K562 (cell line): ENCODE measurements around the gene ERO1B. TPM values are rescaled to one million over a fixed set of nuclear protein-coding genes. Genes with fewer than 3 reads are reported as not detected.

Experiments used
- ATAC-seq: fragments of 200-7000 bp; cut with Tn5 transposase; 3 replicates; pipeline ENCODE4 v1.9.1; 2020; ENCODE audit warnings: moderate library complexity
- BruUV-seq: library from RNA; stranded (reverse); fragments of 400-500 nt; replicated peaks from 2 replicates; lab custom pipeline; 2021; lab: Mats Ljungman, UMichigan
- CTCF ChIA-PET: fragments of 300-600 bp; formaldehyde crosslinking; extraction: SDS; loops from one replicate; lab custom pipeline; 2021; ENCODE audit warnings: low intra/inter-chr PET ratio; lab: Yijun Ruan, JAX
- POLR2A ChIA-PET: fragments of 300-600, 350-650 bp; sonication (Branson Sonifier 250); formaldehyde crosslinking; extraction: SDS; loops from one replicate; lab custom pipeline; 2021; ENCODE audit warnings: antibody characterized with exemption, inconsistent platforms; lab: Yijun Ruan, JAX
- DNase-seq, 4 experiments: peaks; one replicate each; pipeline versions ENCODE4 v3.0.0 to v3.0.0-alpha.2; 2011 to 2018; ENCODE audit warnings: low spot score in 3 of 4, mixed read lengths in 3 of 4; ENCODE audit errors: extremely low read depth in 1 of 4
- FAIRE-seq: peaks from 2 replicates; lab custom pipeline; 2011; peaks lifted over from hg19 to GRCh38; lab: Jason Lieb, UNC
- H2AFZ ChIP-seq: 2 replicates; pipeline ENCODE4 v1.6.0; 2011; ENCODE audit warnings: low read depth, low read length, control low read depth, inconsistent platforms
- H3K27ac ChIP-seq: fragments of 200-600 bp; 3 replicates; pipeline ENCODE4 v1.8.0; 2011; ENCODE audit warnings: low read depth, mild to moderate bottlenecking, control low read depth, inconsistent platforms, low read length, moderate library complexity, mixed read lengths; ENCODE audit errors: extremely low read depth
- H3K27me3 ChIP-seq, 2 experiments: fragments of 300-600 bp in 1 of 2; 2 replicates in 1 of 2; 3 replicates in 1 of 2; pipeline versions ENCODE4 v1.6.0 to v1.8.0; 2011; ENCODE audit warnings: inconsistent platforms in 2 of 2, low read length in 2 of 2, mild to moderate bottlenecking in 1 of 2, mixed read lengths in 1 of 2, moderate library complexity in 1 of 2; ENCODE audit not compliant: control insufficient read depth in 2 of 2, insufficient read depth in 2 of 2
- H3K36me3 ChIP-seq: fragments of 300-600 bp; 3 replicates; pipeline ENCODE4 v1.8.0; 2011; ENCODE audit warnings: mild to moderate bottlenecking, low read length, inconsistent platforms; ENCODE audit not compliant: control insufficient read depth, insufficient read depth
- H3K4me1 ChIP-seq, 2 experiments: fragments of 200-600 bp in 1 of 2; replicated peaks in 1 of 2; 2 replicates in 1 of 2; 3 replicates in 1 of 2; pipeline versions ENCODE4 v1.5.1 to v1.8.0; 2011; ENCODE audit warnings: inconsistent platforms in 2 of 2, low read length in 2 of 2, mild to moderate bottlenecking in 1 of 2, mixed read lengths in 1 of 2, moderate library complexity in 1 of 2; ENCODE audit not compliant: control insufficient read depth in 2 of 2, insufficient read depth in 2 of 2
- H3K4me2 ChIP-seq: 2 replicates; pipeline ENCODE4 v1.6.1; 2011; ENCODE audit warnings: low read length, control low read depth, inconsistent platforms, mixed read lengths; ENCODE audit not compliant: insufficient read depth
- H3K4me3 ChIP-seq: fragments of 200-600 bp; sonication (generic), shearing (Covaris generic); 2 replicates; pipeline ENCODE4 v1.5.1; 2016; ENCODE audit warnings: control low read depth, inconsistent platforms
- H3K79me2 ChIP-seq: fragments of 200-600 bp; 3 replicates; pipeline ENCODE4 v1.8.0; 2011; ENCODE audit warnings: low read length, inconsistent platforms; ENCODE audit not compliant: control insufficient read depth, insufficient read depth
- H3K9ac ChIP-seq, 2 experiments: 2 replicates each; pipeline versions ENCODE4 v1.6.0 to v1.6.1; 2011; ENCODE audit warnings: low read depth in 2 of 2, low read length in 2 of 2, control low read depth in 1 of 2, inconsistent platforms in 1 of 2, mild to moderate bottlenecking in 1 of 2, mixed read lengths in 1 of 2; ENCODE audit not compliant: insufficient read depth in 1 of 2
- H3K9me1 ChIP-seq: one replicate; pipeline ENCODE4 v1.6.0; 2011; ENCODE audit warnings: inconsistent platforms, mild to moderate bottlenecking, low read length, moderate library complexity; ENCODE audit not compliant: control insufficient read depth, insufficient read depth
- H3K9me3 ChIP-seq: replicated peaks from 2 replicates; pipeline ENCODE4 v1.5.1; 2011; ENCODE audit warnings: low read depth, low read length, inconsistent platforms; ENCODE audit not compliant: control insufficient read depth, insufficient read depth
- H4K20me1 ChIP-seq: replicated peaks from 2 replicates; pipeline ENCODE4 v1.6.1; 2011; ENCODE audit warnings: low read length, inconsistent platforms, mixed read lengths; ENCODE audit not compliant: control insufficient read depth, insufficient read depth
- ELF2 ChIP-seq: fragments of 250-450 bp; sonication (Bioruptor Pico); IDR thresholded peaks from 2 replicates; pipeline ENCODE4 v1.5.0; 2021; ENCODE audit warnings: mild to moderate bottlenecking
- KLF6 ChIP-seq: fragments of 250-450 bp; sonication (Bioruptor Pico); IDR thresholded peaks from 2 replicates; pipeline ENCODE4 v1.4.0; 2020; ENCODE audit warnings: mild to moderate bottlenecking, moderate library complexity, borderline replicate concordance
- PHF8 ChIP-seq: fragments of 200-600 bp; sonication (generic); IDR thresholded peaks from 2 replicates; pipeline ENCODE4 v1.6.1; 2012; ENCODE audit warnings: mixed run types, mild to moderate bottlenecking, inconsistent platforms, low read length, moderate library complexity, borderline replicate concordance
- PTRF ChIP-seq: fragments of 450-650 bp; IDR thresholded peaks from 2 replicates; pipeline ENCODE4 v1.6.1; 2016; ENCODE audit warnings: mild to moderate bottlenecking, missing genetic modification characterization, missing compliant biosample characterization
- SMAD4 ChIP-seq: fragments of 250-450 bp; sonication (Bioruptor Pico); conservative IDR thresholded peaks from 2 replicates; pipeline ENCODE4 v1.8.0; 2021; ENCODE audit warnings: inconsistent platforms, mild to moderate bottlenecking, moderate library complexity
- SP1 ChIP-seq: sonication (generic); formaldehyde crosslinking; IDR thresholded peaks from 2 replicates; pipeline ENCODE4 v1.8.1; 2022; ENCODE audit warnings: mild to moderate bottlenecking, missing genetic modification reagents
- TOE1 ChIP-seq, 2 experiments: fragments of 450-650 bp in 1 of 2; sonication (generic) in 1 of 2; formaldehyde crosslinking in 1 of 2; IDR thresholded peaks; 2 replicates each; pipeline versions ENCODE4 v1.7.1 to v1.8.0; 2016 to 2022; ENCODE audit warnings: borderline replicate concordance in 2 of 2, mild to moderate bottlenecking in 2 of 2, antibody characterized with exemption in 1 of 2, inconsistent platforms in 1 of 2, low read depth in 1 of 2, missing genetic modification reagents in 1 of 2, moderate library complexity in 1 of 2
- ZNF384 ChIP-seq: IDR thresholded peaks from 2 replicates; pipeline ENCODE4 v1.6.1; 2012; ENCODE audit warnings: low read depth, low read length, improper control_type of control experiment
- ZNF41 ChIP-seq: fragments of 250-450 bp; sonication (Bioruptor Pico); conservative IDR thresholded peaks from 2 replicates; pipeline ENCODE4 v1.4.0; 2020; ENCODE audit warnings: mild to moderate bottlenecking
- ZNF766 ChIP-seq: fragments of 200-800 bp; sonication (Bioruptor generic); conservative IDR thresholded peaks from 2 replicates; pipeline ENCODE4 v1.6.1; 2016; ENCODE audit warnings: missing genetic modification characterization, missing compliant biosample characterization
- in situ Hi-C: fragments of 300-500 bp; cut with MboI; formaldehyde crosslinking; loops from 4 replicates; pipeline ENCODE4 v1.15.0; 2018; ENCODE audit warnings: inconsistent platforms, mixed read lengths
- intact Hi-C: fragments of 100-400 bp; cut with micrococcal nuclease; formaldehyde crosslinking; loops from 2 replicates; pipeline ENCODE4 v1.14.2; 2022
- polyA plus RNA-seq, 8 experiments: library from polyadenylated mRNA; depleted of rRNA in 4 of 8; stranded (reverse) in 5 of 8; unstranded in 3 of 8; fragments of >200 nt; fragmentation: Nextera tagmentation in 2 of 8; fragmentation: Illumina TruSeq in 1 of 8; extraction: Ambion mirVana in 2 of 8; extraction: Trizol in 1 of 8; gene quantifications; 2 replicates each; pipeline versions ENCODE4 v1.2.1 to v1.2.3, GENCODE V29; 2011 to 2014; ENCODE audit warnings: inconsistent platforms in 1 of 8, missing spikeins in 1 of 8
- total RNA-seq, 7 experiments: library from RNA; depleted of rRNA in 6 of 7; stranded (reverse); fragments of >200 nt in 6 of 7; fragmentation: Illumina TruSeq in 2 of 7; extraction: Trizol in 2 of 7; gene quantifications; 2 replicates each; pipeline versions ENCODE4 v1.2.1 to v1.2.3, GENCODE V29; 2011 to 2021; ENCODE audit warnings: low replicate concordance in 1 of 7
- TF ChIP-seq, protein P1 (sequence below), 2 experiments: fragments of 200-800 bp in 1 of 2; sonication (Bioruptor generic) in 1 of 2; sonication (generic) in 1 of 2; formaldehyde crosslinking in 1 of 2; IDR thresholded peaks in 1 of 2; conservative IDR thresholded peaks in 1 of 2; 2 replicates each; pipeline versions ENCODE4 v1.5.0 to v1.6.1; 2016 to 2020; ENCODE audit warnings: missing compliant biosample characterization in 1 of 2, missing genetic modification characterization in 1 of 2, missing genetic modification reagents in 1 of 2
- TF ChIP-seq, protein P2 (sequence below): fragments of 250-450 bp; sonication (Bioruptor Pico); IDR thresholded peaks from 2 replicates; pipeline ENCODE4 v1.9.0; 2021; ENCODE audit warnings: mild to moderate bottlenecking, inconsistent platforms
- TF ChIP-seq, protein P3 (sequence below): fragments of 450-650 bp; conservative IDR thresholded peaks from 2 replicates; pipeline ENCODE4 v1.6.1; 2016; ENCODE audit warnings: missing genetic modification characterization, low read depth, mild to moderate bottlenecking, control low read depth, missing compliant biosample characterization

ERO1B gene
- total and polyA plus RNA-seq, 9 of the 15 experiments (the other 6 are each of a cell fraction or from before 2014, with no cell fraction given), result 0.59 to 6.4 (median 4.2) TPM

DNA sequence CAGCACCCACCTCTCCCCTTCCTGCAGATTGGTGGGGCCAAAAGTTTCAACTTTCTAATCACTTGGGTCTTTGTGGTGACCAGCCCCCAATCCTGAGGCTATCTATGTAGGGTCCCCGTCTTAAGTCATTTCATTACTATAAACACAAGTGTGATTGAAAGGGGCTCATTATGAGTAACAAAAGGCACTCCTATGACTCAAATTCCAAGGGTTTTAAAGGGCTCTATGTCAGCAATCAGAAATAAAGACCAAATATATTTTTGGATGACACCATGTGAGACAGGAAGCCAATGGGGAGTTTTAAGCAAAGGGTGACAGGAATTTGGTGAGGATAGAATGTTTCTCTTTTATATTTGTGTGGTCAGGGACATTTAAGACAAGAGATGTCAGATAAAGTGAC is 6.2 kb downstream of the ERO1B start (continued):
- TF ChIP-seq ELF2 (no peak), PHF8 (no peak)

DNA sequence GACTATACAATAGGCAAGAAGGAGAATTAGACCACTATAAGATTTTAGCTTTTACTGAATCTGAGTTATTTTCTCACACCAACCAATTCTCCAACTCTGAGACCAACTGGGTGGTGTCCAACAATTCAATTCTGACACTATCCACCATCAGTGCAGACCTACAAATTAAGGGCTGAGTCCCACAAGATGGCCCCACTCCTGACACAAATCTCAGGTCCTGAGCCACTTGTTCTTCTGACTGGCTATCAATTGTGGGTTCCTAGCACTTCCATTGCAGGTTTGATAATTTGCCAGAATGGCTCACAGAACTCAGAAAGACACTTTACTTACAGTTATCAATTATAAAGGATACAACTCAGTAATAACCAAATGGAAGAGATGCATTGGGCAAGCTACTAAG is 6.7 kb downstream of the ERO1B start:
- DNase-seq, result no peak
- CTCF ChIA-PET, result no interaction called here
- Histone ChIP-seq H4K20me1 (no peaks in the 10 kb centered on the region), H3K4me1 (no peaks in the 10 kb centered on the region; a peak in 1 of 5 replicates), H3K27ac (no peak overlapping the region), H3K4me3 (no peak overlapping the region), H3K36me3 (no peaks in the 10 kb centered on the region), H3K27me3 (no peaks in the 10 kb centered on the region), H2AFZ (no peak overlapping the region), H3K4me2 (no peak overlapping the region), H3K9ac (no peak overlapping the region), H3K9me3 (no peaks in the 10 kb centered on the region), H3K79me2 (no peaks in the 10 kb centered on the region), H3K9me1 (no peaks in the 10 kb centered on the region)
- POLR2A ChIA-PET, result interaction anchor here (0.8 to 2.4 kb wide), 4 partner anchors 9 to 35 kb away, joined by 3 to 8 read pairs (median 4); no protein-coding TSS in a partner anchor
- TF ChIP-seq SMAD4, result no peak
- TF ChIP-seq, protein P1, sequence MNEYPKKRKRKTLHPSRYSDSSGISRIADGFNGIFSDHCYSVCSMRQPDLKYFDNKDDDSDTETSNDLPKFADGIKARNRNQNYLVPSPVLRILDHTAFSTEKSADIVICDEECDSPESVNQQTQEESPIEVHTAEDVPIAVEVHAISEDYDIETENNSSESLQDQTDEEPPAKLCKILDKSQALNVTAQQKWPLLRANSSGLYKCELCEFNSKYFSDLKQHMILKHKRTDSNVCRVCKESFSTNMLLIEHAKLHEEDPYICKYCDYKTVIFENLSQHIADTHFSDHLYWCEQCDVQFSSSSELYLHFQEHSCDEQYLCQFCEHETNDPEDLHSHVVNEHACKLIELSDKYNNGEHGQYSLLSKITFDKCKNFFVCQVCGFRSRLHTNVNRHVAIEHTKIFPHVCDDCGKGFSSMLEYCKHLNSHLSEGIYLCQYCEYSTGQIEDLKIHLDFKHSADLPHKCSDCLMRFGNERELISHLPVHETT (CRISPR knock-in tag; conservative IDR thresholded peaks at IDR 0.05 in 1 of 2, IDR thresholded peaks at IDR 0.05 in 1 of 2), result 0 out of 4 replicates have a peak, but pooled peaks of 1 of the 2 experiments have one; percentile 41
- TF ChIP-seq KLF6, result peak; percentile 57; the same call in 1 of the 2 replicates
- TF ChIP-seq SP1 (CRISPR knock-in tag), result no peak
- TF ChIP-seq PTRF, result peak; percentile 59; the same call in 1 of the 2 replicates
- TF ChIP-seq, protein P2, sequence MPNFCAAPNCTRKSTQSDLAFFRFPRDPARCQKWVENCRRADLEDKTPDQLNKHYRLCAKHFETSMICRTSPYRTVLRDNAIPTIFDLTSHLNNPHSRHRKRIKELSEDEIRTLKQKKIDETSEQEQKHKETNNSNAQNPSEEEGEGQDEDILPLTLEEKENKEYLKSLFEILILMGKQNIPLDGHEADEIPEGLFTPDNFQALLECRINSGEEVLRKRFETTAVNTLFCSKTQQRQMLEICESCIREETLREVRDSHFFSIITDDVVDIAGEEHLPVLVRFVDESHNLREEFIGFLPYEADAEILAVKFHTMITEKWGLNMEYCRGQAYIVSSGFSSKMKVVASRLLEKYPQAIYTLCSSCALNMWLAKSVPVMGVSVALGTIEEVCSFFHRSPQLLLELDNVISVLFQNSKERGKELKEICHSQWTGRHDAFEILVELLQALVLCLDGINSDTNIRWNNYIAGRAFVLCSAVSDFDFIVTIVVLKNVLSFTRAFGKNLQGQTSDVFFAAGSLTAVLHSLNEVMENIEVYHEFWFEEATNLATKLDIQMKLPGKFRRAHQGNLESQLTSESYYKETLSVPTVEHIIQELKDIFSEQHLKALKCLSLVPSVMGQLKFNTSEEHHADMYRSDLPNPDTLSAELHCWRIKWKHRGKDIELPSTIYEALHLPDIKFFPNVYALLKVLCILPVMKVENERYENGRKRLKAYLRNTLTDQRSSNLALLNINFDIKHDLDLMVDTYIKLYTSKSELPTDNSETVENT, result no peak
- 0 out of 2 replicates have a peak, but pooled peaks have one; percentile 24 for TF ChIP-seq ZNF41 (CRISPR knock-in tag)
- TF ChIP-seq, protein P3, sequence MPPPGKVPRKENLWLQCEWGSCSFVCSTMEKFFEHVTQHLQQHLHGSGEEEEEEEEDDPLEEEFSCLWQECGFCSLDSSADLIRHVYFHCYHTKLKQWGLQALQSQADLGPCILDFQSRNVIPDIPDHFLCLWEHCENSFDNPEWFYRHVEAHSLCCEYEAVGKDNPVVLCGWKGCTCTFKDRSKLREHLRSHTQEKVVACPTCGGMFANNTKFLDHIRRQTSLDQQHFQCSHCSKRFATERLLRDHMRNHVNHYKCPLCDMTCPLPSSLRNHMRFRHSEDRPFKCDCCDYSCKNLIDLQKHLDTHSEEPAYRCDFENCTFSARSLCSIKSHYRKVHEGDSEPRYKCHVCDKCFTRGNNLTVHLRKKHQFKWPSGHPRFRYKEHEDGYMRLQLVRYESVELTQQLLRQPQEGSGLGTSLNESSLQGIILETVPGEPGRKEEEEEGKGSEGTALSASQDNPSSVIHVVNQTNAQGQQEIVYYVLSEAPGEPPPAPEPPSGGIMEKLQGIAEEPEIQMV (tag), result 0 out of 2 replicates have a peak, but pooled peaks have one; percentile 23
- no peak for TF ChIP-seq ZNF384
- no peak for TF ChIP-seq TOE1 (IDR thresholded peaks at IDR 0.05; ENCODE audit: borderline replicate concordance)
- no peak for TF ChIP-seq TOE1 (CRISPR knock-in tag; IDR thresholded peaks at IDR 0.05; ENCODE audit: borderline replicate concordance, low read depth)
- 0 out of 2 replicates have a peak, but pooled peaks have one; percentile 30 for TF ChIP-seq ZNF766 (CRISPR knock-in tag)
- FAIRE-seq, result no peak
- intact Hi-C loops (no loop called here), in situ Hi-C loops (no loop called here)
- peak; percentile 25; the same call in 2 of the 3 replicates for ATAC-seq
- no TSS peak for BruUV-seq
